Endothelial cell of umbilical vein (primary cell): ENCODE results near the gene CHCHD4. TPM values are rescaled to one million over a fixed set of nuclear protein-coding genes. Genes with fewer than 3 reads are reported as not detected.
A peak's percentile ranks its signal among the peaks of the same experiment; 100 is the strongest.

Experiments used
- BruUV-seq: library from RNA; stranded (reverse); fragments of 400-500 nt; replicated peaks from 2 replicates; lab custom pipeline; 2021; lab: Mats Ljungman, UMichigan
- CTCF ChIA-PET: fragments of 300-600, 350-600 bp; sonication (Branson Sonifier 250); formaldehyde crosslinking; loops from one replicate; lab custom pipeline; 2021; ENCODE audit warnings: antibody characterized with exemption, inconsistent platforms; lab: Charles Lee
- POLR2A ChIA-PET: fragments of 300-600, 350-600 bp; sonication (Branson Sonifier 250); formaldehyde crosslinking; loops from one replicate; lab custom pipeline; 2021; ENCODE audit warnings: antibody characterized with exemption, inconsistent platforms; lab: Charles Lee
- DNase-seq: peaks from one replicate; pipeline ENCODE4 v3.0.0-alpha.2; 2011; ENCODE audit warnings: low read depth, low spot score
- FAIRE-seq: peaks from 2 replicates; lab custom pipeline; 2011; peaks lifted over from hg19 to GRCh38; lab: Jason Lieb, UNC
- H2AFZ ChIP-seq: 2 replicates; pipeline ENCODE4 v1.6.0; 2012; ENCODE audit warnings: low read depth, low read length, control low read depth, inconsistent platforms
- H3K27ac ChIP-seq: 2 replicates; pipeline ENCODE4 v1.5.1; 2011; ENCODE audit warnings: low read depth, mild to moderate bottlenecking, control low read depth, low read length, moderate library complexity; ENCODE audit not compliant: insufficient read depth
- H3K27me3 ChIP-seq, 2 experiments: 2 replicates each; pipeline versions ENCODE4 v1.6.0 to v1.6.1; 2011; ENCODE audit warnings: low read length in 2 of 2, mixed read lengths in 1 of 2; ENCODE audit not compliant: control insufficient read depth in 2 of 2, insufficient read depth in 2 of 2
- H3K36me3 ChIP-seq, 2 experiments: 2 replicates in 1 of 2; 3 replicates in 1 of 2; pipeline ENCODE4 v1.5.1; 2011; ENCODE audit warnings: low read length in 2 of 2, mild to moderate bottlenecking in 1 of 2, moderate library complexity in 1 of 2; ENCODE audit not compliant: control insufficient read depth in 2 of 2, insufficient read depth in 2 of 2; ENCODE audit errors: extremely low read depth in 1 of 2
- H3K4me1 ChIP-seq: 3 replicates; pipeline ENCODE4 v1.5.1; 2011; ENCODE audit warnings: mild to moderate bottlenecking, low read length; ENCODE audit not compliant: control insufficient read depth, insufficient read depth; ENCODE audit errors: extremely low read depth
- H3K4me2 ChIP-seq: 2 replicates; pipeline ENCODE4 v1.6.1; 2011; ENCODE audit warnings: low read length, control low read depth, mixed read lengths; ENCODE audit not compliant: insufficient read depth
- H3K4me3 ChIP-seq, 3 experiments: fragments of 200-600 bp in 1 of 3; sonication (generic), shearing (Covaris generic) in 1 of 3; replicated peaks in 1 of 3; 2 replicates each; pipeline ENCODE4 v1.5.1; 2011 to 2016; ENCODE audit warnings: control low read depth in 3 of 3, low read length in 3 of 3, mild to moderate bottlenecking in 2 of 3, inconsistent platforms in 1 of 3, low read depth in 1 of 3, moderate library complexity in 1 of 3; ENCODE audit not compliant: insufficient read depth in 1 of 3
- H3K79me2 ChIP-seq: 2 replicates; pipeline ENCODE4 v1.6.0; 2012; ENCODE audit warnings: low read length, inconsistent platforms; ENCODE audit not compliant: control insufficient read depth, insufficient read depth
- H3K9ac ChIP-seq: replicated peaks from 2 replicates; pipeline ENCODE3; 2011; ENCODE audit warnings: low read length, control low read depth; ENCODE audit not compliant: insufficient read depth; ENCODE audit errors: extremely low read depth
- H3K9me1 ChIP-seq: replicated peaks from 3 replicates; pipeline ENCODE4 v1.6.0; 2011; ENCODE audit warnings: mild to moderate bottlenecking, low read length; ENCODE audit not compliant: control insufficient read depth, insufficient read depth; ENCODE audit errors: extremely low read depth
- H3K9me3 ChIP-seq: replicated peaks from 2 replicates; pipeline ENCODE4 v1.5.1; 2012; ENCODE audit warnings: low read length, inconsistent platforms; ENCODE audit not compliant: control insufficient read depth, insufficient read depth
- H4K20me1 ChIP-seq: replicated peaks from 2 replicates; pipeline ENCODE3; 2011; ENCODE audit warnings: mild to moderate bottlenecking, low read length; ENCODE audit not compliant: control insufficient read depth, insufficient read depth; ENCODE audit errors: extremely low read depth
- CTCF ChIP-seq, 2 donors: IDR thresholded peaks; 1 replicate in 1 of 2; 2 replicates in 1 of 2; pipeline ENCODE4 v1.5.1; 2011; ENCODE audit warnings: low read length in 2 of 2, mild to moderate bottlenecking in 2 of 2, moderate library complexity in 2 of 2, control low read depth in 1 of 2, inconsistent platforms in 1 of 2, low read depth in 1 of 2; ENCODE audit not compliant: insufficient read depth in 1 of 2; ENCODE audit errors: extremely low read depth in 1 of 2
- EZH2 ChIP-seq: IDR thresholded peaks from 2 replicates; pipeline ENCODE4 v1.6.1; 2012; ENCODE audit warnings: borderline replicate concordance, low read depth, mild to moderate bottlenecking, moderate library complexity, low read length, inconsistent platforms; ENCODE audit not compliant: severe bottlenecking
- FOS ChIP-seq: IDR thresholded peaks from 2 replicates; pipeline ENCODE4 v1.6.1; 2011; ENCODE audit warnings: mild to moderate bottlenecking, low read length, moderate library complexity, borderline replicate concordance; ENCODE audit not compliant: insufficient read depth
- GATA2 ChIP-seq: IDR thresholded peaks from 2 replicates; pipeline ENCODE4 v1.7.0; 2011; ENCODE audit warnings: low read depth, mild to moderate bottlenecking, moderate library complexity, mixed read lengths, low read length; ENCODE audit not compliant: insufficient read length, insufficient read depth
- JUN ChIP-seq: IDR thresholded peaks from 2 replicates; pipeline ENCODE4 v1.6.1; 2011; ENCODE audit warnings: borderline replicate concordance, low read depth; ENCODE audit not compliant: insufficient read length, insufficient read depth
- MAX ChIP-seq: IDR thresholded peaks from 2 replicates; pipeline ENCODE4 v1.6.1; 2011; ENCODE audit not compliant: insufficient read depth, insufficient read length
- MYC ChIP-seq: IDR thresholded peaks from one replicate; pipeline ENCODE4 v1.6.1; 2011; ENCODE audit warnings: mild to moderate bottlenecking, low read depth, low read length
- POLR2AphosphoS5 ChIP-seq: IDR thresholded peaks from 2 replicates; pipeline ENCODE4 v1.6.1; 2012; ENCODE audit warnings: low read depth, mild to moderate bottlenecking, control low read depth, low read length, moderate library complexity; ENCODE audit not compliant: insufficient read depth
- dilution Hi-C: fragments of 300-500 bp; cut with MboI; formaldehyde crosslinking; loops from one replicate; pipeline ENCODE4 v1.15.0; 2019; ENCODE audit warnings: low sequenced_read_pairs; ENCODE audit not compliant: extremely low pct_ligation_motif_present
- intact Hi-C: fragments of 100-400 bp; cut with micrococcal nuclease; formaldehyde crosslinking; loops from one replicate; pipeline ENCODE4 v1.10.0; 2022
- polyA plus RNA-seq, 4 experiments: library from polyadenylated mRNA; depleted of rRNA in 3 of 4; stranded (reverse) in 3 of 4; unstranded in 1 of 4; fragments of >200 nt; gene quantifications; 2 replicates each; pipeline versions ENCODE4 v1.2.1 to v1.2.3, GENCODE V29; 2011 to 2012; ENCODE audit warnings: missing spikeins in 1 of 4
- total RNA-seq: library from RNA; stranded (reverse); gene quantifications from 2 replicates; pipeline ENCODE4 v1.2.3, GENCODE V29; 2021

The CHCHD4 gene
- total and polyA plus RNA-seq, 2 donors (not counting 3 experiments of a cell fraction or from before 2014, with no cell fraction given), result 8.5 to 13.6 TPM

- ChIA-PET CTCF (interaction anchor here (0.9 to 1.8 kb wide), 5 partner anchors 17 to 462 kb away, joined by 3 to 11 read pairs (median 6); no protein-coding TSS in a partner anchor), POLR2A (no interaction called here)
- FAIRE-seq (no peak), DNase-seq (no peak)
- intact Hi-C loops (no loop called here), dilution Hi-C loops (no loop called here)
- Histone ChIP-seq H3K9me3 (no peaks in the 10 kb centered on the region), H3K79me2 (peaks cover 7% of the 10 kb centered on the region), H3K4me1 (peaks cover 15% of the 10 kb centered on the region), H3K9ac (no peak overlapping the region), H3K27me3 (no peaks in the 10 kb centered on the region), H2AFZ (no peak overlapping the region), H4K20me1 (no peaks in the 10 kb centered on the region), H3K9me1 (no peaks in the 10 kb centered on the region), H3K4me2 (no peak overlapping the region), H3K27ac (peak overlapping the region; percentile 42), H3K36me3 (peaks cover 38 to 42% of the 10 kb centered on the region in 2 experiments), H3K4me3 (no peak overlapping the region)
- no peak for TF ChIP-seq POLR2AphosphoS5
- BruUV-seq, result no TSS peak
Measured at GRCh38 chr3:14169871-14170270, 45.2 kb upstream of the CHCHD4 start.

GRCh38 chr3:14169435-14169834, 44.8 kb upstream of the CHCHD4 start:
- Histone ChIP-seq H3K9me1 (no peaks in the 10 kb centered on the region), H3K4me3 (no peak overlapping the region), H2AFZ (no peak overlapping the region), H3K27ac (no peak overlapping the region), H3K9me3 (no peaks in the 10 kb centered on the region), H3K36me3 (peaks cover 42 to 45% of the 10 kb centered on the region in 2 experiments), H3K27me3 (no peaks in the 10 kb centered on the region), H3K79me2 (peaks cover 3% of the 10 kb centered on the region), H4K20me1 (no peaks in the 10 kb centered on the region), H3K9ac (no peak overlapping the region), H3K4me2 (no peak overlapping the region), H3K4me1 (peaks cover 15% of the 10 kb centered on the region)
- no peak for FAIRE-seq
- ChIA-PET POLR2A (no interaction called here), CTCF (interaction anchor here (1.0 to 1.8 kb wide), 2 partner anchors 9 to 44 kb away, joined by 4 to 7 read pairs; partner anchors contain the start of genes LSM3 and XPC)
- intact Hi-C loops, result no loop called here
- TF ChIP-seq EZH2 (no peak), FOS (no peak), CTCF (IDR thresholded peaks at IDR 0.05; ENCODE audit: extremely low read depth in 1 of 2, insufficient read depth in 1 of 2, low read depth in 1 of 2, low read length in 2 of 2) (no peak), POLR2AphosphoS5 (no peak), JUN (no peak), GATA2 (no peak), MYC (no peak), MAX (no peak)
- no TSS peak for BruUV-seq
- DNase-seq, result no peak
- dilution Hi-C loops, result no loop called here
